Keratinocyte (primary cell): ENCODE results near the gene TIMM50. TPM values are rescaled to one million over a fixed set of nuclear protein-coding genes. Genes with fewer than 3 reads are reported as not detected.

ENCODE experiments used
- DNase-seq: peaks from one replicate; pipeline ENCODE4 v3.0.0-alpha.2; 2011; ENCODE audit warnings: low read depth, missing footprints, low spot score
- FAIRE-seq: peaks from 2 replicates; lab custom pipeline; 2011; peaks lifted over from hg19 to GRCh38; lab: Jason Lieb, UNC
- H2AFZ ChIP-seq: 2 replicates; pipeline ENCODE4 v1.6.0; 2012; ENCODE audit warnings: low read length, control low read depth, inconsistent platforms; ENCODE audit not compliant: control insufficient read depth
- H3K27ac ChIP-seq: 2 replicates; pipeline ENCODE4 v1.5.1; 2011; ENCODE audit warnings: low read length; ENCODE audit not compliant: control insufficient read depth, insufficient read depth
- H3K27me3 ChIP-seq: 3 replicates; pipeline ENCODE4 v1.6.0; 2011; ENCODE audit warnings: low read length; ENCODE audit not compliant: control insufficient read depth, insufficient read depth; ENCODE audit errors: extremely low read depth
- H3K36me3 ChIP-seq, 2 experiments: 2 replicates in 1 of 2; 3 replicates in 1 of 2; pipeline ENCODE4 v1.5.1; 2011; ENCODE audit warnings: low read length in 2 of 2, mild to moderate bottlenecking in 1 of 2; ENCODE audit not compliant: control insufficient read depth in 2 of 2, insufficient read depth in 2 of 2; ENCODE audit errors: extremely low read depth in 1 of 2
- H3K4me1 ChIP-seq: 3 replicates; pipeline ENCODE4 v1.5.1; 2011; ENCODE audit warnings: low read length; ENCODE audit not compliant: control insufficient read depth, insufficient read depth; ENCODE audit errors: extremely low read depth
- H3K4me2 ChIP-seq: 3 replicates; pipeline ENCODE4 v1.6.0; 2011; ENCODE audit warnings: low read depth, low read length; ENCODE audit not compliant: control insufficient read depth, insufficient read depth; ENCODE audit errors: extremely low read depth
- H3K4me3 ChIP-seq, 3 experiments: fragments of 200-600 bp in 1 of 3; sonication (generic) in 1 of 3; 2 replicates in 2 of 3; 3 replicates in 1 of 3; pipeline ENCODE4 v1.5.1; 2011 to 2016; ENCODE audit warnings: low read length in 3 of 3, mild to moderate bottlenecking in 3 of 3, control low read depth in 2 of 3, inconsistent platforms in 1 of 3, low read depth in 1 of 3, mixed read lengths in 1 of 3, mixed run types in 1 of 3, moderate library complexity in 1 of 3; ENCODE audit not compliant: control insufficient read depth in 2 of 3, insufficient read depth in 2 of 3; ENCODE audit errors: extremely low read depth in 1 of 3
- H3K79me2 ChIP-seq: 2 replicates; pipeline ENCODE4 v1.6.0; 2012; ENCODE audit warnings: low read length; ENCODE audit not compliant: control insufficient read depth, insufficient read depth
- H3K9ac ChIP-seq: 3 replicates; pipeline ENCODE4 v1.6.0; 2011; ENCODE audit warnings: low read length; ENCODE audit not compliant: control insufficient read depth, insufficient read depth; ENCODE audit errors: extremely low read depth
- H3K9me1 ChIP-seq: 3 replicates; pipeline ENCODE4 v1.6.0; 2011; ENCODE audit warnings: low read length; ENCODE audit not compliant: control insufficient read depth, insufficient read depth; ENCODE audit errors: extremely low read depth
- H3K9me3 ChIP-seq: 2 replicates; pipeline ENCODE4 v1.5.1; 2012; ENCODE audit warnings: low read depth, low read length; ENCODE audit not compliant: control insufficient read depth
- H4K20me1 ChIP-seq: 3 replicates; pipeline ENCODE4 v1.6.0; 2011; ENCODE audit warnings: low read length; ENCODE audit not compliant: control insufficient read depth, insufficient read depth; ENCODE audit errors: extremely low read depth
- EZH2 ChIP-seq: IDR thresholded peaks from one replicate; pipeline ENCODE4 v1.6.1; 2012; ENCODE audit warnings: inconsistent platforms, mild to moderate bottlenecking, low read length, moderate library complexity
- dilution Hi-C: fragments of 300-500 bp; cut with MboI; formaldehyde crosslinking; loops from one replicate; pipeline ENCODE4 v1.7.0; 2020; ENCODE audit warnings: low sequenced_read_pairs; ENCODE audit not compliant: extremely low pct_ligation_motif_present
- polyA plus RNA-seq, 5 experiments: library from polyadenylated mRNA; depleted of rRNA in 3 of 5; stranded (reverse) in 3 of 5; stranded (forward) in 1 of 5; unstranded in 1 of 5; fragments of >200 nt; gene quantifications; 1 replicate in 1 of 5; 2 replicates in 3 of 5; 3 replicates in 1 of 5; pipeline versions ENCODE4 v1.2.1 to v1.2.3, GENCODE V29; 2011 to 2012; ENCODE audit warnings: missing spikeins in 2 of 5, low read depth in 1 of 5, low replicate concordance in 1 of 5
- TF ChIP-seq, protein P1 (sequence below), 3 experiments: IDR thresholded peaks in 1 of 3; conservative IDR thresholded peaks in 1 of 3; optimal IDR thresholded peaks in 1 of 3; 2 replicates in 2 of 3; 3 replicates in 1 of 3; pipeline versions ENCODE3 to v1.5.1; 2011; ENCODE audit warnings: low read length in 3 of 3, mild to moderate bottlenecking in 3 of 3, moderate library complexity in 2 of 3, control low read depth in 1 of 3, inconsistent platforms in 1 of 3; ENCODE audit not compliant: insufficient read depth in 2 of 3; ENCODE audit errors: extremely low read depth in 1 of 3

Gene TIMM50
- polyA plus RNA-seq, 1 donor (not counting 4 experiments of a cell fraction or from before 2014, with no cell fraction given), result 85.5 TPM

DNA sequence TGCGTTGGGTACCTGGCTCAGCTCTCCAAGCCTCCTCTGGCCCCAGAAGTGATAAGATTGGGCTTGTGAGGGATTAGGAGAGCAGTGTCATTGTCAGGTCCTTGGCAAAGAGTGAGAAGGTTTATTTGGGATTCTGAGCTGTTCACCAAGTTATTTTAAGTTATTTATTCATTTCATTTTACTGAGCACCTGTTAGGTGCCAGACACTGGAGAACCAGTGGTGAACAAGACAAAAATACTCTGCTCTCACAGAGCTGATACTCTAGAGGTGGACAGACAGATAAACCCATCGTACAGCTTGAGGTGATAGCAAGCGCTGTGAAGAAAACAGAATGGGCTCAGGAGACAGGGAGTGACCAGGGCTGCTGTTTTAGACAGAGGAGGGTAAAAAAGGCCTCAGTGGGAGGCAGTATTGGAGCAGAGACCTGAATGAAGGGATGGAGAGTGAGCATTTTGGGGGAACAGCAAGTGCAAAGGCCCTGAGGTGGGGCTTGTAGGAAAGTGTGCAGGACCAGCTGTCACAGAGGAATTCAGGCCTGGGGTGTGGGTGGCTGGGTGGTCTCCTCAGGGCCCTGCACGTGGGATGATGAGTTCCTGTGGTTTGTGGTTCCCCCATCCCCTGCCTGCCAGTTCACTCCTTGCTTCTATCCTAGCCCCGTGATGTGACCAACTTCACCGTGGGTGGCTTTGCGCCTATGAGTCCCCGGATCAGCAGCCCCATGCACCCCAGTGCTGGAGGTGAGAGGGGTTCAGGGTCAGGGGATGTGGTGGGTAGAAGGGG lies 8.7 kb upstream of the TIMM50 start:
- H3K9ac ChIP-seq, result no peak overlapping the region
- no peak for TF ChIP-seq EZH2
- TF ChIP-seq, protein P1, sequence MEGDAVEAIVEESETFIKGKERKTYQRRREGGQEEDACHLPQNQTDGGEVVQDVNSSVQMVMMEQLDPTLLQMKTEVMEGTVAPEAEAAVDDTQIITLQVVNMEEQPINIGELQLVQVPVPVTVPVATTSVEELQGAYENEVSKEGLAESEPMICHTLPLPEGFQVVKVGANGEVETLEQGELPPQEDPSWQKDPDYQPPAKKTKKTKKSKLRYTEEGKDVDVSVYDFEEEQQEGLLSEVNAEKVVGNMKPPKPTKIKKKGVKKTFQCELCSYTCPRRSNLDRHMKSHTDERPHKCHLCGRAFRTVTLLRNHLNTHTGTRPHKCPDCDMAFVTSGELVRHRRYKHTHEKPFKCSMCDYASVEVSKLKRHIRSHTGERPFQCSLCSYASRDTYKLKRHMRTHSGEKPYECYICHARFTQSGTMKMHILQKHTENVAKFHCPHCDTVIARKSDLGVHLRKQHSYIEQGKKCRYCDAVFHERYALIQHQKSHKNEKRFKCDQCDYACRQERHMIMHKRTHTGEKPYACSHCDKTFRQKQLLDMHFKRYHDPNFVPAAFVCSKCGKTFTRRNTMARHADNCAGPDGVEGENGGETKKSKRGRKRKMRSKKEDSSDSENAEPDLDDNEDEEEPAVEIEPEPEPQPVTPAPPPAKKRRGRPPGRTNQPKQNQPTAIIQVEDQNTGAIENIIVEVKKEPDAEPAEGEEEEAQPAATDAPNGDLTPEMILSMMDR (optimal IDR thresholded peaks at IDR 0.05 in 1 of 3, IDR thresholded peaks at IDR 0.05 in 1 of 3, conservative IDR thresholded peaks at IDR 0.05 in 1 of 3; ENCODE audit: extremely low read depth in 1 of 3, insufficient read depth in 2 of 3, low read length in 3 of 3), result no peak
- no peaks in the 10 kb centered on the region for H3K9me3 ChIP-seq
- DNase-seq, result no peak
- no peaks in the 10 kb centered on the region for H3K4me1 ChIP-seq
- no peaks in the 10 kb centered on the region for H3K79me2 ChIP-seq
- no peak overlapping the region for H3K4me3 ChIP-seq
- dilution Hi-C loops, result no loop called here
- no peak overlapping the region for H3K27ac ChIP-seq
- no peaks in the 10 kb centered on the region for H3K27me3 ChIP-seq
- H3K36me3 ChIP-seq, result peaks cover 65 to 81% of the 10 kb centered on the region in 2 experiments
- no peaks in the 10 kb centered on the region for H4K20me1 ChIP-seq
- H3K4me2 ChIP-seq, result no peak overlapping the region
- H2AFZ ChIP-seq, result no peak overlapping the region
- H3K9me1 ChIP-seq, result no peaks in the 10 kb centered on the region
- no peak for FAIRE-seq

GRCh38 chr19:39472746-39473442 lies 7.7 kb upstream of the TIMM50 start:
- Histone ChIP-seq H2AFZ (no peak overlapping the region), H3K79me2 (no peaks in the 10 kb centered on the region), H4K20me1 (no peaks in the 10 kb centered on the region), H3K27me3 (no peaks in the 10 kb centered on the region), H3K4me2 (no peak overlapping the region), H3K4me3 (no peak overlapping the region), H3K9me3 (no peaks in the 10 kb centered on the region), H3K36me3 (peaks cover 59 to 76% of the 10 kb centered on the region in 2 experiments), H3K4me1 (no peaks in the 10 kb centered on the region), H3K9ac (no peak overlapping the region), H3K27ac (no peak overlapping the region), H3K9me1 (no peaks in the 10 kb centered on the region)
- FAIRE-seq, result no peak
- dilution Hi-C loops, result no loop called here
- no peak for TF ChIP-seq EZH2
- TF ChIP-seq, protein P1 (optimal IDR thresholded peaks at IDR 0.05 in 1 of 3, IDR thresholded peaks at IDR 0.05 in 1 of 3, conservative IDR thresholded peaks at IDR 0.05 in 1 of 3; ENCODE audit: extremely low read depth in 1 of 3, insufficient read depth in 2 of 3, low read length in 3 of 3), result no peak
- no peak for DNase-seq
